Stimulated activated CD4-positive, alpha-beta T cell treated with anti-CD3 and anti-CD28 coated beads, Interleukin-1b, Interleukin-23, amount 100 ng/mL, for 24 hours (primary cell): Measurements from ENCODE around the gene APOF.
A peak's percentile ranks its signal among the peaks of the same experiment; 100 is the strongest.
"Not testable (repeated sequence)": the region's sequence is repeated elsewhere in the genome, so short reads cannot be mapped to it uniquely, and the experiment has no call there.

Source experiments
- DNase-seq, 4 experiments: peaks; one replicate each; pipeline ENCODE4 v3.0.0-alpha.2; 2020; ENCODE audit warnings: low read depth in 4 of 4, low spot score in 1 of 4

Gene APOF

DNA sequence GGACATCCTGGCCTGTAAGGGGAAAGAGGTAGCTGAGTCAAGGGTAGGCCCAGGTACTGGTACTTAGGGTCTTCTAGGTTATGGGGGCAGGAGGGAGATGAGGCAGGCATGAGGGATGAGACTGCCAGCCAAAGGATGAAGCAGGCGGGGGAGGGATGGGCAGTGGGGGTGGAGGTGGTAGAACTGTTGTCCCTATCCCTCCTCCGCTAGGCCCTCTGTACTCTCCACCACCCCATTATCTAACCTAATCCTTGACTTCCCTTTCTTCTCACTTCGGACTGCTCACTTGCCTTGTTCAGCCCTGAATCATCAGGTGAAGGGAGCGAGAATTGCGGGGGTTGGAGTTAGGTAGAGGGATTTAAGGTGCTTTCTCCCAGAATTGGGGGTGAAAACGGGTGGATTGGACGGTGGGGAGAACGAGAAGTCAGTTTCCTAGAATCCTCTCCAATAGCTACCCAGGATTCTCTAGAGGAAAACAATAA, 29.4 kb downstream of the APOF start:
- DNase-seq = no peak

DNA sequence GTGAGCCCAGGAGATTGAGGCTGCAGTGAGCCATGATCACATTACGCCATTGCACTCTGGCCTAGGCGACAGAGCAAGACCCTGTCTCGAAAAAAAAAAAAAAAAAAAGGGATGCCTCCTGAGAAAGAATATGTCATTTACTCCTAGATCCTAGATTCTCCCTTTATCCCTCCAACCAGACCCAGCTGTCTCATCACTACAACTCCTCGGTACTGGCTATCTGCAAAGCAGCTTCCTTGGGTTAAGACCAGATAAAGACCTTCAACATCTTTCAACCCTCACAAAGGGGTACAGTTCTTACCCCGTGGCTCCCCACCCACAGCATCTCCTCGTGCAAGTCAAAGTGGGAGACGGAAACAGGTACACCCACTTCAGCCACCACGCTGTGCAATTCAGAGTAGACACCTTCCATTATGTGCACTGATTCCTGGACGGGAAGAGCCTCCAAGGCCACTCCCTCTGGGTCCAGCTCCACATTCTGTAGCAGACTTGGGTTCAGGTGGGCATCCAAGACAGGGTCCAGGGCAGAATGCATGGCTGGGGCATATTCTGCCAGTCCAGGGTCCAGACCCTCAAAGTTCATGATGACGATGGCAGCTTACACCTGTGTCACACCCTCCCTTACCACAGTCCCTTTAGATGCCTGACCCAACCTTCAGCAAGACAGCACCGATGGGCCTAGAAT, 30.0 kb downstream of the APOF start:
- DNase-seq = no peak

DNA sequence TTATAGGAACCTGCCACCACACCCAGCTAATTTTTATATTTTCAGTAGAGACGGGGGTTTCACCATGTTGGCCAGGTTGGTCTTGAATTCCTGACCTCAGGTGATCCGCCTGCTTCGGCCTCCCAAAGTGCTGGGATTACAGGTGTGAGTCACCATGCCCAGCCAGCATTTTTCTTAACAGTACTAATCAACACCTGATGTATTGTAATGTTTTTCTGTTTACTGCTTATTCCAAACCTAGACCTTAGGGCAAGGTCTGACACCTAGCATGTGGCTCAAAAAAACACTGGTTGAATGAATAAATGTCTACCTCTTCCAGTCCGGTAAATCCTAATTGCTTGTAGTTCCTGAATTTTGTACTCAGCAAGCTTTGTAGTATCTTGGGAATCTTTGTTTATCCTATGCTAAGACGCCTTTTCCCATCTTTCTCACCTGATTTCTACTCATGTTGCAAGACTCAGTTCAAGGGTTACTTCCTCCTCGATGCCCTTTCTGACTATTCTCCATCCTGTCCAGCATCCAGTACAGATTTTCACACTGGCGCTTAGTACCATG, 31.6 kb downstream of the APOF start:
- DNase-seq = no peak

DNA sequence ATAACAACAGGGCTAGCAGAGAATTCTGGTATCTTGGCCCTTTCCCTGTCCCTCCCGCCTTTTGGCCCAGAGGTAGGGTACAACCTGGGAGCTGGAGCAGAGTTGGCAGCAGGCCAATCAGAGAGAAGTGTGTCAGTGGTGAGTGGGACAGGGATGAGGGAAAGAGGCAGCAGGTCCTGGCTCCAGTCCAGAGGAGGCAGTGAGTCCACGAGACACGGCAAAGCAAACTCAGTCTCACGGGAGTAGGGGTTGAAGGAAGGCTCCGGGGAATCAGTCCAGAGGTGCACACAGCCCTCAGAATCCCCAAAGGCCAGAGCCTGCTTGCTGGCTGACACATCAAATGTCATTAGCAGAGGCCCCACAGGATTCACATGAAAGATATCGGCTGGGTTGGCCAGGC, 36.1 kb downstream of the APOF start:
- no peak for DNase-seq

DNA sequence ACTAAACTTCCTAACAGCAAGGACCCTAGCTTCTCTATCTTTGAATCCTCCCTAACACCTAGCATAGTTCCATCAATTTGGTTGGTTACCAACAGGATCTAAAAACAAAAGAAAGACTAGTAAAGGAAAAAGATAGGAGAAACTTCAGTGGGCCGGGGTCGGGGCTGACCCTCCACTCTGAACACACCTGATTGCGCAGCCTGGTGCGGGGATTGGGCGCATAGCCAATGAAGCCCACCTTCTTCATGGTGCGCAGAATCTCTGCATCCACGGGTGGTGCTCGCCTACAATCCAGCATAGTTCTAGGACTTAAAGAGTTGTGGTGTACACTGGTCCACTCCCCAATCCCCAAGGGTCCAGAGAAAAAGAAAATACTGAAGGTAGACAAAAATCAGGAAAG, 36.5 kb downstream of the APOF start:
- no peak for DNase-seq

DNA sequence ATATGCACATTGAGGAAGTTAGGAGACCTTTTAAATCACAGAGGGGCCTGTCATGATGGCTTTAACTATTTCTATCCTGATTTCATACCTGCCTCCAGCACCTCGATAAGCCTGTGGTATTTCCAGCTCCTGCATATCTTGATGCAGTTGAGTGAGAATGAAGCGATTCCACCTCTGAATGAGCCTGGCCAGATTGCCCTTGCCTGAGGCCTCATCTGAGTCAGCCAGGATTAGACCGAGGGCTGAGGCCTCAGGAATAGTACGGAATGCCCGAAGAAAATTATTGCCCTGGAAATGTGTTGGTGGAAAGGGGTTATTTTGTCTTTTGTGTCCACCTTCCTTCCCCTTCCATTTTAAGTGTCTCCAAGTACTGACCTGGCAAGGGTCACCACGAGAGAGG, 38.5 kb downstream of the APOF start:
- DNase-seq = no peak

DNA sequence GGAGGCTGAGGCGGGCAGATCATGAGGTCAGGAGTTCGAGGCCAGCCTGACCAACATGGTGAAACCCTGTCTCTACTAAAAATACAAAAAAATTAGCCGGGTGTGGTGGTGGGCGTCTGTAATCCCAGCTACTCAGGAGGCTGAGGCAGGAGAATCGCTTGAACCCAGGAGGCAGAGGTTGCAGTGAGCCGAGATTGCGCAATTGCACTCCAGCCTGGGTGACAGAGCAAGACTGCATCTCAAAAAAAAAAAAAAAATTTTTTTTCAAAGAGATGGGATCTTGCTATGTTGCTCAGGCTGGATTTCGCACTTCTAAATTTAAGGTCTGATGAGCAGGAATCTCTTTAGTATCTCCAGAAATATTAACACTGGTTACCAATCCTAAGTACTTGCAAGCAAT, 41.0 kb downstream of the APOF start:
- DNase-seq = not testable (repeated sequence)

DNA sequence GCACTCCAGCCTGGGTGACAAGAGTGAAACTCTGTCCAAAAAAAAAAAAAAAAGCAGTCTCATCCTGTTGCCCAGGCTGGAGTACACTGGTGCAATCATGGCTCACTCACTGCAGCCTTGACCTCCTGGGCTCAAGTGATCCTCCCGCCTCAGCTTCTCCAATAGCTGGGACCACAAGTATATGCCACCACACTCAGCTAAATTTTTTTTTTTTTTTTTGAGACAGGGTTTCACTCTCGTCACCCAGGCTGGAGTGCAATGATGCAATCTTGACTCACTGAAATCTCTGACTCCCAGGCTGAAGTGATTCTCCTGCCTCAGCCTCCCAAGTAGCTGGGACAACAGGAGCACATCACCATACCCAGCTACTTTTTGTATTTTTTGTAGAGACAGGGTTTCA, 41.6 kb downstream of the APOF start:
- DNase-seq = no peak

DNA sequence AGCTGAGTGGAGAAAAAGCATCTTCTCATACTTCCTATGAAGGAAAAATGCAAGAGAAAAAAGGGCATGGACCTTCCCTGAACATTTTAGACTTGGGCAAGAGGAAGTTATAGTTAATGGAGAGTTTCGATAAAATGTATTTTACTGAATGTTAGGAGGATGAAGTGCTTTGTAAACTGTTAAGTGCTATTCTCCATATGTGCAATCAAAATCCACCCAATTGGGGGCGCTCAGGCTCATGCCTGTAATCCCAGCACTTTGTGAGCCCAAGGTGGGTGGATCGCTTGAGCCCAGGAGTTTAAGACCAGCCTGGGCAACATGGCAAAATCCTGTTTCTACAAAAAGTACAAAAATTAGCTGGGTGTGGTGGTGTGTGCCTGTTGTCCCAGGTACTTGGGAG, 45.0 kb downstream of the APOF start:
- no peak for DNase-seq

DNA sequence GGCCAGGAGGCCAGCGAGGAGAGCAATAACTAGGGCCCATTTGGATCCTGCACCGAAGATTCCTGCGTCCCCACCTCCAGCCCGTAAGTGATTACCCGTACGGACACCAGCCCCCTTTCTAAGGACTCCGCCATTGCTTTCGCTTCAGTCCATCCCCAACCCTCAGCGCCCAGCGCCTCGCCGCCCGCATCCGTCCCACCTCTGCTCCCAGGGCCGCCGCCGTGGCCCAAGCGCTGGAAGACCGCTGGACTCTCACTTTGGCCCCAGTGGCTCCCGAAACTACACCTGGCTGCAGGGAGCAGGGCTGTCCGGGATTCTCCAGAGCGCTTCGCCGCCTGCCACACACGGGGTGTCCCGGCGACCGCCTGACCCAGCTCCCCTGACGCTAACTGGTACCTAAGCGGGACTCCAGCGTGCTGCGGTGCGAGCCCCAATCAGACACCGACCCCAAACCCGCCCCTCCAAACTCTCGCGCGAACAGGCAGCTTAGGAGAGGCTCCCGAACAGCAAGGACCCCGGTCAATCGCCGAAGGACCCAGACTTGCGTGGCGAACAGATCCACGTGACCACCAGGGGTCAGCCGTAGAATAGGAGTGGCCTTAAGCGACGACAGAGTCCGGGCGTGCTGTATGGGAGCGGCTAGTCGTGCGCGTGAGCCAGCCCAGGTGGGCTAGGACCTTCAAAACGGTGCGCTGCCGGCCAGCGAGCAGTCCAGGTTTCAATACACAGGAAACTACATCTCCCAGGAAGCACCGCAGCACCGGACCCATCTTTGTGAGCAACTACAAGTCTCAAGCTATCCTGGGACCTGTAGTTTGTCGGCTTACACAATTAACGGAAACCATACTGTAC, 46.8 kb downstream of the APOF start, which contains the start of gene CNPY2:
TSS of gene CNPY2 (minus strand) at position 367 of the 852 bp plus-strand sequence. CDS start 771 bp downstream, outside the sequence.
- DNase-seq = peak; percentile 74 to 91 (median 82)

DNA sequence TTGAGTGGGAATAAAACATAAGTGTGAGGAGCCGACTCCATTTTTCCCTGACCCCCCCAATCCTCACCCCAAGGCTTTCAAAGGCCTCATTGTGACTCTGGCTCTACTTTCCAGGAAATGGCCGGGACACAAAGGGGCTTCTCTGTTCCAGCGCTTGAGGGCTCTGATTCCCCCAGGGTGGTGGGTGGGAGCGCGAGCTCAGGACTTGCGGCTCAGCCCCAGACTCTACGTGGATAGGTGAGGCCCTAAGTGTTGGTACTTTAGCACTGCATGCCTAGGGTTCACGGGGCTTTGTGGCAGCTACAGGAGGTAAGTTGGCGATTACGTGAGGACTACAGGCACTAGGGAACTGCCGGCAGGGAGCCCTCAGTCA, 47.4 kb downstream of the APOF start:
- no peak for DNase-seq

DNA sequence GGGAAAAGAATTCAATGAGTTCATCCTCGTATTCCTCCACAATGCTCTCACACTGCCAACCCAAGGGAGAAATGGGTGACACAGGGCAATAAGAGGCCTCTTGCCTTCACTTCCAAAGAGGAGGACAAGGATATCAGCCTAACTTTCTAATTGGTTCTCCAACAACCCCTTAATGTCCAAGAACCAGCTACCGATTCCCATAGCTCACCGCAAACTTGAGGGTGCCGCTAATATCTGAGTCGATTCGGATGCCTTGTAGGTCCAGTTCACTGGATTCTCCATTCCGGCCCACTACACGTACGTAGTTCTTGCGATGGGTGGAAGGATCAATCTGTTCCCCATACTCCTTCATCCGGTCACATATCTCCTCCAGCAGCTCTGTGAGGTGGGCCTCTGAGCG, 51.7 kb downstream of the APOF start:
- no peak for DNase-seq
